ENCODE measurements around the gene TMA16.

- TF ChIP-seq, protein P1, sequence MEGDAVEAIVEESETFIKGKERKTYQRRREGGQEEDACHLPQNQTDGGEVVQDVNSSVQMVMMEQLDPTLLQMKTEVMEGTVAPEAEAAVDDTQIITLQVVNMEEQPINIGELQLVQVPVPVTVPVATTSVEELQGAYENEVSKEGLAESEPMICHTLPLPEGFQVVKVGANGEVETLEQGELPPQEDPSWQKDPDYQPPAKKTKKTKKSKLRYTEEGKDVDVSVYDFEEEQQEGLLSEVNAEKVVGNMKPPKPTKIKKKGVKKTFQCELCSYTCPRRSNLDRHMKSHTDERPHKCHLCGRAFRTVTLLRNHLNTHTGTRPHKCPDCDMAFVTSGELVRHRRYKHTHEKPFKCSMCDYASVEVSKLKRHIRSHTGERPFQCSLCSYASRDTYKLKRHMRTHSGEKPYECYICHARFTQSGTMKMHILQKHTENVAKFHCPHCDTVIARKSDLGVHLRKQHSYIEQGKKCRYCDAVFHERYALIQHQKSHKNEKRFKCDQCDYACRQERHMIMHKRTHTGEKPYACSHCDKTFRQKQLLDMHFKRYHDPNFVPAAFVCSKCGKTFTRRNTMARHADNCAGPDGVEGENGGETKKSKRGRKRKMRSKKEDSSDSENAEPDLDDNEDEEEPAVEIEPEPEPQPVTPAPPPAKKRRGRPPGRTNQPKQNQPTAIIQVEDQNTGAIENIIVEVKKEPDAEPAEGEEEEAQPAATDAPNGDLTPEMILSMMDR (IDR thresholded peaks at IDR 0.05): no peak
- TF ChIP-seq POLR2A (IDR thresholded peaks at IDR 0.05): no peak
These were observed 41.2 kb downstream of the TMA16 start for GRCh38 chr4:163535657-163536056.
